HG03439 (cell line): ENCODE data around the gene ATF3.

Source experiments
- ATAC-seq: cut with Tn5 transposase; IDR thresholded peaks from one replicate; pipeline ENCODE4 v1.9.1; 2021; ENCODE audit warnings: mild to moderate bottlenecking, moderate library complexity; ENCODE audit not compliant: unreplicated experiment

The ATF3 gene, protein sequence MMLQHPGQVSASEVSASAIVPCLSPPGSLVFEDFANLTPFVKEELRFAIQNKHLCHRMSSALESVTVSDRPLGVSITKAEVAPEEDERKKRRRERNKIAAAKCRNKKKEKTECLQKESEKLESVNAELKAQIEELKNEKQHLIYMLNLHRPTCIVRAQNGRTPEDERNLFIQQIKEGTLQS

DNA sequence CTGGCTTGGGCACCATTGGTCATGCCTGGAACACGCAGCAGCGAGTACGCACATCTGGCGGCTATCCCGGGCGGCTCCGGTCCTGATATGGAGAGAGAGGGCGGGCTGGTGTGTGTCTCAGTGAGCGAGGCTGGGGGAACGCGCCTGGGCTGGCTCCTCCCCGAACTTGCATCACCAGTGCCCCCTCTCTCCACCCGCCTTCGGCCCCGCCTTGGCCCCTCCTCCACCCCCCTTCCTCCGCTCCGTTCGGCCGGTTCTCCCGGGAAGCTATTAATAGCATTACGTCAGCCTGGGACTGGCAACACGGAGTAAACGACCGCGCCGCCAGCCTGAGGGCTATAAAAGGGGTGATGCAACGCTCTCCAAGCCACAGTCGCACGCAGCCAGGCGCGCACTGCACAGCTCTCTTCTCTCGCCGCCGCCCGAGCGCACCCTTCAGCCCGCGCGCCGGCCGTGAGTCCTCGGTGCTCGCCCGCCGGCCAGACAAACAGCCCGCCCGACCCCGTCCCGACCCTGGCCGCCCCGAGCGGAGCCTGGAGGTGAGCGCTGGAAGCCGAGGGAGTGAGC is at the start of gene ATF3:
Gene ATF3, plus strand, starts transcription at position 370 of the 567 bp plus-strand sequence. CDS start 6,261 bp downstream, outside the sequence.
- ATAC-seq, result peak; percentile 64

DNA sequence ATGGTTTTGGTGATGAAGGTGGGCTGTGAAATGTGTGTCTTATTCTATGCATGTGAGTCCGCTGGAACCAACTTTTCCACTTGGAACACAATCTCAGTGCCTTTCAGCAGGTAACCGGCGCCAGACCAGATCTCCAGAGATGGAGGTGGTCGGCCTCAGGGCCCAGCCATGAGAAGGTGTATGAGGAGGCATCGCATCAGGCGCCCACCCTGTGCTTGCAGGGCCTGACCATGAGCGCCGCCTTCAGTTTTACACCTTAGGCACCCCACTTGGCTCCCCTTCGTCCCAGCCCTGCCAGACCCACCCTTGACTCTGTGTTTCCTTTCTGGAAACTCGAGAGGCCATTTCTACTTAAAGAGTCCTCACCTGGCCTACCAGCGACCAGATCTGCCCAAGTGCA is 48.6 kb upstream of the ATF3 start:
- no peak for ATAC-seq

DNA sequence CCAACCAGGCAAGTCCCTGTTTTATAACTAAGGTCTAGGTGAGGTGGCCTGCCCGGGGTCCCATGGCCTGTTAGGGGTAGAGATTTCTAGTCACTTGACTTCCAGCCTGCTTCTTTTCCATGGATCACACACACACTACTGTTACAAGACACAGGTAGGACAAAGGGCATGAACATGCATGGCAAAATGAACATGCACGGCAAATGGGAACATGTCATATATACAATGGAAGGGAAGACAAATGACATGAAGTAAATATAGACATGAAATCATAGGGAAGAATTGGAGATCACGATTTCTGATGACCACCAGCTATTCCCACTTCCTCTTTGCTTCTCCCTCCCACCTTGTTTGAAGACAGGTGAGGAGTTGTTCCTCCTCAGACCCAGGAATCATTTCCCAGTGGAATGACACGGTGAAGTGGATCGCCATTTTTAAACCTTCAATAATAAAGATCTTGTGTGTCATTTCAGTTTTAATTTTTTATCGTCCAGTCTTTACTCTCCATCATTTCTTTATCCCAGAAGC is 47.6 kb upstream of the ATF3 start:
- no peak for ATAC-seq

DNA sequence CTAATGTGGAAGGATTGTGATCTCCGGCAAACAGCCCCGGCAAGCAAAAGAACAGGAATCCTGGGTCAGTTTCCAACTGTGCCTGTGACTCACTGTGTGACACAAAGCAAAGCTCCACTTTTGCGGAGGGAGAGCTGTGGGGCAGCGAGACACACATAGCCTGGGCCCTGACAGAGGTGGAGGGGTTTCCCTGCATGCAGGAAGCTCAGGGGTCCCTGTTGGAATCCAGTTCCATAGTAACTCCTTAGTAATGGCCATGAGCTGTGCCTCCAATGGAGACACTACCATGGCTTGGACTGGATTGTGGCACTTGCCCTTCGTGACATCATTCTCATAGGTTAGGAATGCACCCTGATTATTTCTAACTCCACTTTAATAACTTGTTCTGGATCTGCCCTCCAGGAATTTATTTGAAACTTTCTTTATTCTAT is 47.0 kb upstream of the ATF3 start:
- ATAC-seq, result no peak

DNA sequence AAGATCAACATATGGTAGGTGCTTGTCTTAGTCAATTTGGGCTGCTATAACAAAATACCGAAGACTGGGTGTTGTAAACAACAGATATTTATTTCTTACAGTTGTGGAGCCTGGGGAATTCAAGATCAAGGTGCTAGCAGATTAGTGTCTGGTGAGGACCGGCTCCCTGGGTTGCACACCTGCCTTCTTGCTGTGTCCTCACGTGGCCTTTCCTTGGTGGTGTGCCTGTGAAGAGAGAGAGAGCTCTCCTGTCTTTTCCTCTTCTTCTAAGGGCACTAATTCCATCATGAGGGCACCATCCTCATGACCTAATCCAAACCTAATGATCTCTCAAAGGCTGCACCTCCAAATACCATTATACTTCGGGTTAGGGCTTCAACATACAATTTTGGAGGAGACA is 45.8 kb upstream of the ATF3 start:
- ATAC-seq, result no peak

DNA sequence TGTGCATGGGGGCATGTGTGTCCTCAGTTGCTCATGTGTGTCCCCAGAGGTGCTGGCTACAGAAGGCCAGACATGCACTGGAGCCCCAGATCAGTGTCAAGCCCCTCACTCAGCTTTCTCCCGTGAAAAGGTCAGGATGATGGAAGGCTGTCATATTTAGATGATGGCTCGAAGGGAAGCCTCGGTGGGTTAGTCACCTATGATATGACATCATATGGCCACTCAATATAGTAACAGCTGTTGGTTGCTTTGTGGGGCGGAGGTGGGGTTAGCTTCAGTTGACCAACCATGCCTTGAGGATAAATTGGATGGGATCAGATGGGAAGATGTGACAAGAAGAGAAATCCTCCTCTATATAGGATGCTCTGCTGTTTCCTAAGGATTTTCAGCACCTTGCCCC is 43.5 kb upstream of the ATF3 start:
- no peak for ATAC-seq

DNA sequence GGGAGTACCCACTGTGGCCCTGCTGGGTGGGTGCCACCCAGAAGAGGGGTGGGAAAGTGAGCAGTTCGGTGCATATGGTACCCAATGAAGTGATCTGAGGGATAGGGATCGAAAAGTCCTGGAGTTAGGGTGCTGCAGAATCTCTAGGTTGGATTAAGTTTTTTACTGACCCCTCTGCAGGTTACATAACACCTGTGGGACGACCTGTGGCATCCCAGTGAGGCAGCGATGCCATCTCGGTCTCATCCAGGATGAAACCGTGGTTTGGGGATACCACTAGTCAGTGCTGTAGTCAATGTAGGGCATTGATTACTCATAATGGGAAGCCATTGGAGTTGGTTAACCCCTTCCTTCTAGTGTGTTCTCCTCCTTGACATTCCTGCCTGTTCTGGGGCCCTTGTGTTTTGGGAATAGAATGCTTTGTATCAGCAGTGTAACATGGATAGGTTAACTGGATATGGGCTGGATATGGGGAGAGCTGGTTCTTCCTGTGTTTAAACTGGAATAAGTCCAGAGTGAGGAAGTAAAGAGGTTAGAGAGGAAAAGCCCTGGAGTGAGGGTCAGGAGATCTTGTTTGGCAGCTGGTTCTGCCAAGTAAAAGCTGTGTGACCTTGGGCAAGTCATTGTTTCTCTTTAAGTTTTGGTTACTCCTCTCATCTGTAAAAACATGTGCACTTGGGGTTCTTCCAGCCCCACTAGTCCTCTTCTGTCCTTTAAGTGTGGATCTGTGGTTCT is 42.8 kb upstream of the ATF3 start:
- ATAC-seq, result no peak

DNA sequence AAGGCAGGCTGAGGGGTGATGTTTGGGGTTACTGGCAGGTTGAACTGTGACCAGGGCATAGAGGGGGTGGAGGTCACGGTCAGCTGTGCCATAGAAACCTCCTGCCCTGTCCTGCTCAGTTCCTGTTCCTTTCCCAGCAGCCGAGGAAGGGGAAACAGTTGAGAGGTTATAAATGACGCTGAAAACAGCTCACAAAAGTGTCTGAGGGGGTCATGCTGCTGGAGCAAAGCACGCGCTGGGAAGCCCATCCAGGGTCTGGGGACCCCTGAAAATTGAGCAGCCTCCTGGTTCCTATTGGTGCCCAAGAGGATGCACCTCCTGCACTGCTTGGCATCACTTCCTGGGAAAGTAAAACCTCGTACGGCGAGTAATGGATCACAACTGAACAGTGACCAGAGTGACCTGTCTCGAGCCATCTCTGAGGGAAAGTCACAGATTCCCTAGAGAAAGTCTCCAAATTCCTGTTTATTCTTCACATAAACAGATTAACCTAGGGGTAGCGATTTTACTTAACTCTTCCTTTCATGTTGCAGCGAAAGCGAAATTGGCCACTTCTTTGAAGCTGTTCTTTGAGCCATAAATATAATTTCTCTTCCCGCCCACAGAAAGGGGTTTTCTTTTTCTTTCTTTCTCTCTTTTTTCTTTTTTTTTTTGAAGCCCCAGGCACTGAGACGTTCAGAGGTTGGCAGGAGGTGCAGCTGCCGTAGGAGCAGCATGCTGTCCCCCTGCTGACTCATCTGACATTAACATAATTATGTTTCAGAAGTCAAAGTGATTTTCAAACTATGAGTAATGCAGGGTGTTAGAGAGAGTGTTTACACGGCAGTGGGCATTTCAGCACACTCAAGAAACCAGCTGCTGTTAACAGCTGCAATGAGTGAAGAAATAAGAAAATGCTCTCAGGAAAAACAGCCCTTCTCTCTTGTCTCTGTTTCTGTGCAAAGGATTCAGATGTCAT is 41.8 kb upstream of the ATF3 start:
- ATAC-seq, result peak; percentile 99

DNA sequence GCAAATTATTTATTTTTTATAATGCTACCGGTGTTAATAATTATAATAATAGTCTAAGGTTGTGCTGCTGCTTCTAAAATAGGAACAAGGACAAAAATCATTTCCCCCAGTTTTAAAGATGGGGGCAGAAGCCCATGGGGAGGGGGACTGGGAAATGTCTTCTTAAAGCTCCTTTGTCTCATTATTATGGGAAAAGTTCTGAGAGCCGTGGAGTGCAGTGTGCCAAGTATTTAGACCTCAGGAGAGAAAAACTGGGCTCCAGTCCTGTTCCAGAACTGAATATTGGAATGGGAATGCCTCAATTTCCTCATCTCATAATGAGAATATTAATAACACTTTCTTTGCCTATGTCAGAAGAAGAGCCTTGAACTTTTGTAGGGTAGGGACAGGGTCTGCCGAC is 40.9 kb upstream of the ATF3 start:
- no peak for ATAC-seq

DNA sequence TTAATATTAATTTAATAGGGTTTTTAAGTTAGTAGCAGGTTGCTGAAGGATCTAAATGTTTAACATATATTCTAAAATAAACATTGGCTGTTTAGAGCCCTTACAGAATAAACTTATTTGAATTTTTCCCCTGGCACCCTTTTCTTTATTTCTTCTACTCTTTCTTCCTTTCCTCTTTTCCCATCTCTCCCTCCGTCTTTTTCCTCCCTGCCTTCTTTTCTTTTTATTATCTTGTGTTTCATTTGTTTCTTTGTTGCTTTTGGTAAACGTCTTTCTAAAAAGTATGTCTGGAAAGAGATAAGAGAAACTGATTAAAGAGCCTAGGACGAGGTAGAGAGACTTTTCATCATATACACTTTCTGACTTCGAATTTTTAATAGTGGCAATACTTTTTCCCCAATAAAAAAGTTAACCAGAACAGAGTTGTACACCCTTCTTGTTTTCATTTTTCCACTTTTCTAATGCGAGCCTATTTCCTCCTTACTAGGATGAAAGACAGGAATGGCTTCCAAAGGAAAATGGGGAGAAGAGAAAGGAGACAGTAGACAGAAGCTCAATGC is 39.5 kb upstream of the ATF3 start:
- no peak for ATAC-seq

DNA sequence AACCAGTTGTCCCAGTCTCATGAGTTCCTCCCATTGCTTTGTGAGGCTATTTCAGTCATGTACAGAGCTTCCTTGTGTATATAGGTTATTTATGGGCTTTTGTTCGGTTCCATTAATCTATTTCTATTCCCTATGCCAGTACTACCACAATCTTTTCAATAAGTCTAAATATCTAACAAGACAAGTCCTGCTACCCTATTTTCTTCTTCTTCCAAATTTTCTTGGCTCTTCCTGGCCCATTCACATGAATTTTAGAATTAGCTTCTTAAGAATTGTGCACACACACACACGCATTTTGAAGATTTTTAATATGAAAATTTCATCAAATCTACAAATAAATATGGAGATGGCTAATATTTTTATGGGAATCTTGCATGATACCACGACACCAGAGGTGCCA is 33.8 kb upstream of the ATF3 start:
- no peak for ATAC-seq

DNA sequence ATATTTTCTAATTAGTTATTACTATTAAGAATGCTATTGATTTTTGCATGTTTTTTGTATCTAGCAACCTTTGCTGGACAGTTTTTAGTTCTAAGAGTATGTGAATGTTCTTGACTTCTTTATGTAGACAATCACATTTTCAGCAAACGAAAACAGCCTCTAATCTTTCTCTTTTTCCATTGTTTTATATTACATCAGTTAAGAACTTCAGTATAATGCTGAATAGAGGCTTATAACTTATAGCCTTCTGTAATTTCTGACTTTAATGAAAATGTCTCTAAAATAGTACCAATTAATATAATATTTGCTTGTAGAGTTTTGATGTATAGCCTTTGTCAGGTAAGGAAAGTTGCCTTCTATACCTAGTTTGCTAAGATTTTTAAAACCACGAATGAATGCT is 33.2 kb upstream of the ATF3 start:
- ATAC-seq, result no peak

DNA sequence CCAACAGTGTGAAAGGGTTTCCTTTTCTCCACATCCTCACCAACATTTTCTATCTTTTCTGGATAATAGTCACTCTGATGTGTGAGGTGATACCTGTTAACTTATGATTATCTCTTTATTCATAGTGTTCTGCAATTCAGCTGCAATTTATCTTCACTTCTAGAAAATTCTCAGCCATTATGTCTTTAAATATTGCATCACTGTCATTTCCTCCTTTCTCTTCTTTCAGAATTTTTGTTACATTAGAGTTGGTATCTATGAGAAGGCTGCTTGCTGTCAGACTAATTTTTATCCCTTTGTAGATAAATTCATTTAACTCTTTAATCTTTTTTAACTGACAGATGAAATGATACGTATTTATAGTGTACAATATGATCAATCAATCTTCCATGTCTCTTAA is 30.5 kb upstream of the ATF3 start:
- ATAC-seq, result no peak

DNA sequence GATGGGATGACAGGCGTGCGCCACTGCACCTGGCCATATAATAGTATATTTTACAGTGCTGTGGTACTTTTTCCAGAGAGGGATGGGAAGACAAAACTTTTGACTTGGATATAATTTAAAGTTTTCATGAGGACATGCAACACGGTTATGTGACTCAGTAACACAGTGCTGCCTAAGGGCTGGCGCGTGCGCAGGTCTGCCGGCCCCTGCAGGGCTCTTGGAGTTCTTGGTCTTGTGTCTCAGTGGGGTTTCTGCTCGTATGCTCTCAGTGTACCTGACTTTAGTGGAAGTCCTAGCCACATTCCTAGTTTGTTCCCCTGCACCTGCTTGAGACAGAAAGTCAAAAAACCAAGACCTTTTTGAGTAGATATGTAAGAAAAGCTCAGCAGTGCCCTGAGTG is 27.5 kb upstream of the ATF3 start:
- ATAC-seq, result no peak

DNA sequence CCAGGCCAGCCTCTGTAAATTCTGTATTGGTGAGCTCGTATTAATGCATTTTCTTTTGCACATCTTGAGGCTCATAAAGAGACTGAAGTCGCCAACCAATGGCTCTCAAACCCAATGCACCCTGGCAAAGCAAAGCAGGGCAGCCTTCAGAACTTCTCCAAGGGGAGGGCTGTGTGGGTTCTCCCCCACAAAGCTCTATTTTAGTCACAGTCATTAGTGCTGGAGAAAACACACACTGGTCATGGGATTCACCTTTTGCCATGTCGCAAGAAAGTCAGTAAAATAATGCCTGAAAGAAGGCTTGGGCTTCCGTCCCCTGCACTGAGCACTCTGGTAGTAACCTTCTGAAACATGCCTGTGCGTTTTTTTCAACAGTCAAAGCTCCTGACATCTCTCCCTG is 26.3 kb upstream of the ATF3 start:
- no peak for ATAC-seq

DNA sequence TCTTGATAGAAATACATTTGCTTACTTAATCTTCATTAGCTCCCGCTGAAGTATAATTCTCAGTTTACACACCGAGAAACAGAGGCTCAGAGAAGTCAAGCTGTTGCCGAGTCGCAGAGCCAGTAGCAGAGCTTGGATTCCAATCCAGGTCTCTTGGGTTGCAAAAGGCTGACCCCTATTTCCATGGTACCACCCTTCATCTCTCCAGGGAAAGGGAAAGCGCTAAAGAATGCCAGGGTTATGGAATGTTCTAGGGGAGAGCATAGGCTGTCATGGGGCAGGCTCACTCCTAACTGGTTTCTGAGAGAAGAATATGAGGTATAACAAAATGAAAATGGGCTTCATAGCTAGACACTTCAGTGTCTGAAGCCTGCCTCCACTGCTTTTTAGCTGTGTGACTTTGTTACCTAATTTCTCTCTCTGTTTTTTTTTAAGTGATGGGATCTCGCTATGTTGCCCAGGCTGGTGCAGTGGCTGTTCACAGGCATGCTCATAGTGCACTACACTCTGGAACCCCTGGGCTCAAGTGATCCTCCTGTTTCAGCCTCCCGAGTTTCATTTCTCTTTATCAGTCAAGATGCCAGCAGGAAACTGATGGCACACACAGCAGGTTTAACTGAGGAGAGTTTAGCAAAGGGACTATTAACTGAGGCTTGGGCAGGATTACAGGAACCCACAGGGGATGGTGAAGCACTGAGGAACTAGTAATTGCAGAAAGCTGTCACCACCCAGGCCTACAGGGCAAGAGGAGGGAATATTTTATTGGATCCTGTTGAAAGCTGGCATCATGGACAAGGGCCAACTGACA is 25.5 kb upstream of the ATF3 start:
- ATAC-seq, result no peak

DNA sequence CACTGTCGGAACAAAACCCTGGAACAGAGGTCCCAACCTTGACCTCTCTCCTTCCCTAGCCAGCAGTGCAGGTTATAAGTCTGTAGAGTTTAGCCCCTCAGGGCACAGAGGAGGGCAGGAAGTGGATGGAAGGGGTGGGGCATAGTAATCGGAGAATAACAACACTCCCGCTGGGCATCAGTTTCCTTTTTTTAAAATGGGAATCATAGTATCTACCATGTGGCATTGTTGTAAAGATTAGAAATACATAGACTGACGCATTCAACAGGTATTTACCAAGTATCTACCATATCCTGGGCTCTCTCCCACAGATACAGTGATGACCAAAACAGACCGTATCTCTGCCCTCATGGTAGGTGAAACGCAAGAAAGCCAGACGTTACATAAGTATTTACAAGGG is 24.9 kb upstream of the ATF3 start:
- no peak for ATAC-seq

DNA sequence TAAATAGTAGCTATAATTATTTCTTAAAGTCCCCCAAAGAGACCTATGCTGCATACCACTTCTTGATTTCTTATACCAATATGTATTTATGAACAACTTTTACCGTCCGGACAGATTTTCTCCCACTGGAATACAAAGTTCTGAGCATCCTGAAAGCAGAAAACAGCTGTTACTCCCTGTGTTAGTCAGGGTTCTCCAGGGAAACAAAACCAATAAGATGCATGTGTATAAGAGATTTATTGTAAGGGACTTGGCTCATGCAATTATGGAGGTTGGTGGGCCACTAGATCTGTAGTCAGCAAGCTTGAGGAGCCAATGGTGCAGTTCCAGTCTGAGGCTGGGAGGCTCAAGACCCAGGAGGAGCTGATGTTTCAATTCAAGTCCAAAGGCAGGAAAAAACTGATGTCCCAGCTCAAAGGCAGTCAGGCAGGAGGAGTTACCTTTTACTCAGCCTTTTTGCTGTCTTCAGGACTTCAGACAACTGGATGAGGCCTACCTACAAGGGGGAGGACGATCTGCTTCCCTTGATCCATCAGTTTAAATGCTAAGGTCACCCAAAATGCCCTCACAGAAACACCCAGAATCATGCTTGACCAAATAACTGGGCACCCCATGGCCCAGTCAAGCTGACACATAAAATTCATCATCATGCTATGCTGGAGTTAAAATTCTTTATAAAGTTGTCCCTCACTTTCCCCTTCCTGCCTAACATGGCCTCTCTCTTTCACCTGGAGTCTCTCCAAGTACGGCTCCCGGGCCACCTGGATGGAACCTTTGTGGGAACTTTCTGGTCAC is 24.3 kb upstream of the ATF3 start:
- ATAC-seq, result no peak

DNA sequence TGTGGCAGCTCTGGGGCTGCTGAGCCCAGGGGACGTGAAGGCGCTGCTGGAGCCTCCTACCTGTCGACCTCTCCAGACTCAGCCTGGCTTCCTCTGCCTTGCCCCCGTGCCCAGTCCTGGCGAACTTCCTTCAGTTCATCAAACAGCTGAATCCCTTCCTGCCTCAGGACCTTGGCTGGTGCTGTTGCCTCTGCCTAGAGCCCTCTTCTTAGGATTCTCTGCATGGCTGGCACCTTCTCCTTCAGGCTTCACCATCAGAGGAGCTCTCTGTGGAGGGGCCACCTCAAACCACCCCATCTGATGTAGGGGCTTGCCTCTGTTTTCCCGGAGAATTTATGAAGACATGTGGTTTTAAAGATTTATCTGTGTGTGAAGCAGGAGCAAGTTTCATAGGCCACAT is 23.4 kb upstream of the ATF3 start:
- ATAC-seq, result no peak
